K562 treated with DMSO at 1 percent for 4 hours (cell line): Measurements from ENCODE around the gene ATP5F1B. TPM values are rescaled to one million over a fixed set of nuclear protein-coding genes. Genes with fewer than 3 reads are reported as not detected.

ENCODE experiments used
- total RNA-seq: library from RNA; unstranded; fragments of 300-600 nt; gene quantifications from 2 replicates; pipeline ENCODE4 v1.2.3, GENCODE V29; 2022; ENCODE audit not compliant: insufficient read depth

Gene ATP5F1B
- total RNA-seq = 943 and 971 TPM in 2 replicates

DNA sequence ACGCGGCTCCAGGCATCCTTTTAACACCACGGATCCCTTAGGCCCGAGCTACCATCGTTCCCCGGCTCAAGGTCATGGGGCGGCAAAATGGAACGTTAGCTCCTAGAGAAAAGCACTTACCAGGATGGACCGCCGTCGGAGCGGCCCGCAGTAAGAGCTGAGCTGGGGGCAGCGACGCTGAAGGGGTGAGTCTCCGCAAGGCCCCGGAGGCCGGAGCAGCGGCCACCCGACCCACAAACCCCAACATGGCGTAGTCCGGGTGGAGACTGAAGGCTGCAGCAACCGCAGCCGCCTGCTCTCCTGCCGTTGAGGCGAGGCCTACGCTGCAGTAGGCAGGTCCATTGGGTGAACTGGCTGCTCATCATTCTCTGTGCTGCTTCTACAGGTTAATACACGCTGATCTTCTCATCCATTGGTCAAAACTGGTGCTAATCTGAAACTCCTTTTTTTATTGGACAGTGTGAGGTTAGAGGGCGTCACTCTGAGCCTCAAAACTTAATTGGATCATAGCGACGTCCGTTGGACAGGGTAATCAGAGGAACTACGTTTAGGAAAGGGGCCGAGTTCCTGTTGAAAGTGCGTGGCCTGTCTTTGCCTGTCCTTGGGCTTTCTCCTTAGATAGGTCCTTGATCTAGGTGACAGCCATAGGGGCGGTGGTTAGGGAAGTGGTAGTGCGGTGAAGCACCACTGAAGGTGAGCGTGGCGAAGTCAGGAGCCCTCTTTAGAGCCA, at the start of gene ATP5F1B:
Gene ATP5F1B, minus strand, starts transcription at position 268 of the 730 bp plus-strand sequence. Its CDS starts 21 bp downstream, at position 247.

DNA sequence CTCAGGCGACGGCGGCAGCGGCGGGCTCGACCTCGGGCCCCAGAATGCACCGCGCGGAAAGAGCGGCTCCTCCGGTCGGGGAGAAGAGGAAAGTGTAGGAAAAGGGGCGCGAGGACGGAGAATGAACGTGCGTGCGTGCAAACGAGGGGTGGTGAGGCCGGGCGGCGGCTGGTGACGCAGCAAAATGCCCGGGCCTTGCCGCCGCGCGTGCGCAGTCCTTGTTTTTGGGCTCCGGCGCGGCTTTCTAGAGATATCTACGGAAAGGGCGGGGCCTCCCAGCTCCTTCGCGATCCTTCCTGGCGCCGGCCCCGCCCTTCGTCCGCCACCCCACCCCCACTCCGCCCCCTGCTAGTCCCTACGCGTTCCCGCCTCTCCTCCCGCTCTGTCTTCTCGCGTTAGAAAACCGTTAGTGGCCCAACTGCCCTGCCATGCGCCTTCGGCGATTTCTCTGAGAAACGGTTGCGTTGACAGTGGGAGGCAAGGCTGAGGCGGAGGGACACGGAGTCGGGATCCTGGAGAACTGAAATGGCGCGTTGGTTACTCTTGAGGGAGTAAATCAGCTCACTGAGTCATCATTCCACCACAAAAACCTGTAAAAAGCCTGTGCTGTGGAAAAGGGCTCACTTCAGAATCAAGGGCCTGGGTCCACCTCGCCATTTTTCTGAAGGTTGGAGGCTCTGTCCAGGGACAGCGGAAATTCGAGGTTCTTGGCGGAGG, 42.5 kb upstream of the ATP5F1B start, which contains the start of gene PTGES3:
Gene PTGES3, minus strand, starts transcription at position 156 of the 717 bp plus-strand sequence. CDS start 285 bp downstream, outside the sequence.

DNA sequence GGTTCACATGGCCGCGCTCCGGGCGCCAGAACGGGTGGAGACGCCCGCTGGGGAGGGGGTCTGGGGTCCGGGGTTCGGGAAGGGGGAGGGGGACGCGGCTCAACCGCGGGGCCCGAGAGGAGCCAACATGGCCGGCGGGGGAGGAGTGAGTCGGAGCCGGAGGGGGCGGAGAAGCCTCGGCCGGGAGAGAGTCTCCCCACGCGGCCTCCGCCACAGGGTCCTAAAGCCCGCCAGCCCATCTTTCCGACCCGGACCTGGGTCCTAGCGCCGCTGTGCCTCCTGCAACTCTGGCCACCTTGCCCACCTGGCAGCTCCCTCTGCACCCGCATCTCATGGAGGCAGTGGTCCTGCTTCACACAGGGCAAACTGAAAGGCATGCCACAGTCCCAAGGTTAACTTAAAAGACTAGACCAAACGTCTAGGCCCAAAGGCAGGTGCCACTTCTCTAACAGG, 15.6 kb downstream of the ATP5F1B start, which contains the start of gene BAZ2A:
Gene BAZ2A, minus strand, starts transcription at position 147 of the 453 bp plus-strand sequence. CDS start 12,796 bp downstream, outside the sequence.

Other genes starting within 250 kb of the ATP5F1B start
- gene TIMELESS, start 196.6 kb downstream of the ATP5F1B start, total RNA-seq = 42.8 and 49.4 TPM in 2 replicates
- gene MIP, start 191.3 kb downstream of the ATP5F1B start, total RNA-seq = not detected in 2 replicates
- gene SPRYD4, start 177.4 kb downstream of the ATP5F1B start, total RNA-seq = 0.61 and 0.74 TPM in 2 replicates
- gene GLS2, start 157.8 kb downstream of the ATP5F1B start, total RNA-seq = not detected in 2 replicates
- gene RBMS2, start 124.2 kb downstream of the ATP5F1B start, total RNA-seq = 0.43 and 0.75 TPM in 2 replicates
- 30.7 and 47.1 TPM in 2 replicates for gene BAZ2A, start 15.7 kb downstream of the ATP5F1B start, total RNA-seq
- gene PTGES3, start 42.3 kb upstream of the ATP5F1B start, total RNA-seq = 186 and 226 TPM in 2 replicates
- gene NACA, start 79.3 kb upstream of the ATP5F1B start, total RNA-seq = 2,234 and 2,311 TPM in 2 replicates
- gene PRIM1, start 106.3 kb upstream of the ATP5F1B start, total RNA-seq = 55.6 and 74.7 TPM in 2 replicates
- 1.9 TPM in 1 of 2 replicates, not detected in the other for gene HSD17B6, start 117.3 kb upstream of the ATP5F1B start, total RNA-seq